Smooth muscle cell (in vitro differentiated cells): ENCODE data around the gene NHERF1. TPM values are rescaled to one million over a fixed set of nuclear protein-coding genes. Genes with fewer than 3 reads are reported as not detected.
A peak's percentile ranks its signal among the peaks of the same experiment; 100 is the strongest.

Experiments used
- DNase-seq: peaks from one replicate; lab custom pipeline; 2025; ENCODE audit not compliant: unreplicated experiment; lab: John Stamatoyannopoulos, UW
- H2AFZ ChIP-seq: fragments of 200-600 bp; sonication (generic); 2 replicates; pipeline ENCODE4 v1.6.0; 2016; ENCODE audit warnings: antibody characterized with exemption, low read depth, mild to moderate bottlenecking
- H3F3A ChIP-seq: fragments of 200-600 bp; sonication (generic); 2 replicates; pipeline ENCODE4 v1.6.0; 2017; ENCODE audit warnings: antibody characterized with exemption, low read depth
- H3K27ac ChIP-seq: fragments of 200-600 bp; sonication (generic); 2 replicates; pipeline ENCODE4 v1.5.1; 2016; ENCODE audit warnings: low read depth, mild to moderate bottlenecking
- H3K27me3 ChIP-seq: fragments of 200-600 bp; sonication (generic); 2 replicates; pipeline ENCODE4 v1.6.1; 2016; ENCODE audit warnings: low read depth, mild to moderate bottlenecking
- H3K36me3 ChIP-seq: fragments of 200-600 bp; sonication (generic); 2 replicates; pipeline ENCODE4 v1.5.1; 2016; ENCODE audit warnings: low read depth
- H3K4me1 ChIP-seq: fragments of 200-600 bp; sonication (generic); 2 replicates; pipeline ENCODE4 v1.5.1; 2016; ENCODE audit warnings: low read depth
- H3K4me2 ChIP-seq: fragments of 200-600 bp; sonication (generic); 2 replicates; pipeline ENCODE4 v1.6.0; 2016; ENCODE audit warnings: mild to moderate bottlenecking
- H3K4me3 ChIP-seq: fragments of 200-600 bp; sonication (generic); 2 replicates; pipeline ENCODE4 v1.5.1; 2016; ENCODE audit warnings: mild to moderate bottlenecking
- H3K79me2 ChIP-seq: fragments of 200-600 bp; sonication (generic); 2 replicates; pipeline ENCODE4 v1.6.0; 2016; ENCODE audit warnings: low read depth, mild to moderate bottlenecking
- H3K9ac ChIP-seq: fragments of 200-600 bp; sonication (generic); 2 replicates; pipeline ENCODE4 v1.6.0; 2016; ENCODE audit warnings: low read depth
- H3K9me3 ChIP-seq: fragments of 200-600 bp; sonication (generic); replicated peaks from 2 replicates; pipeline ENCODE4 v1.5.1; 2016; ENCODE audit warnings: low read depth
- H4K20me1 ChIP-seq: fragments of 200-600 bp; sonication (generic); 2 replicates; pipeline ENCODE4 v1.6.0; 2016; ENCODE audit warnings: low read depth
- CTCF ChIP-seq: fragments of 200-600 bp; sonication (generic); IDR thresholded peaks from 2 replicates; pipeline ENCODE4 v1.5.1; 2017; ENCODE audit warnings: borderline replicate concordance, mild to moderate bottlenecking, antibody characterized with exemption; ENCODE audit not compliant: insufficient read depth, poor library complexity, severe bottlenecking
- WGBS: methylation state at CpG from one replicate; pipeline ENCODE4 v1.1.7; 2016; ENCODE audit warnings: low lambda C conversion rate; 5-methylcytosine and 5-hydroxymethylcytosine counted together
- polyA plus RNA-seq: library from polyadenylated mRNA; unstranded; fragments of >200 nt; fragmentation: Nextera tagmentation; extraction: Ambion mirVana; gene quantifications from 2 replicates; pipeline ENCODE4 v1.2.1, GENCODE V29; 2016
- total RNA-seq: library from RNA; depleted of rRNA; stranded (reverse); fragments of >200 nt; gene quantifications from 2 replicates; pipeline ENCODE4 v1.2.3, GENCODE V29; 2014

NHERF1 gene
- total and polyA plus RNA-seq, 2 experiments from 2014 or later, result 23.2 to 31.9 TPM

- no peak for DNase-seq
- H3K4me1 ChIP-seq, result peaks cover 44% of the 10 kb centered on the region
Observed at GRCh38 chr17:74763565-74764387, 15.3 kb downstream of the NHERF1 start.

GRCh38 chr17:74764751-74765286 lies 16.4 kb downstream of the NHERF1 start:
- Histone ChIP-seq H3K27me3 (no peaks in the 10 kb centered on the region), H3K4me3 (no peak overlapping the region), H4K20me1 (no peaks in the 10 kb centered on the region), H3K9me3 (no peaks in the 10 kb centered on the region), H3K4me1 (peaks cover 34% of the 10 kb centered on the region), H3K9ac (no peak overlapping the region), H3F3A (no peaks in the 10 kb centered on the region), H3K27ac (no peak overlapping the region), H3K4me2 (no peak overlapping the region), H2AFZ (no peak overlapping the region), H3K79me2 (no peaks in the 10 kb centered on the region), H3K36me3 (no peaks in the 10 kb centered on the region)
- WGBS, result 90% methylated on average over 4 of the region's 4 CpGs
- DNase-seq, result no peak
- no peak for TF ChIP-seq CTCF

More at GRCh38 chr17:74763565-74764387, 15.3 kb downstream of the NHERF1 start:
- H3K79me2 ChIP-seq, result no peaks in the 10 kb centered on the region
- H2AFZ ChIP-seq, result no peak overlapping the region
- no peak overlapping the region for H3K27ac ChIP-seq
- 51% methylated on average over 14 of the region's 16 CpGs for WGBS
- no peaks in the 10 kb centered on the region for H3F3A ChIP-seq
- H3K27me3 ChIP-seq, result no peaks in the 10 kb centered on the region
- H3K36me3 ChIP-seq, result no peaks in the 10 kb centered on the region
- no peaks in the 10 kb centered on the region for H4K20me1 ChIP-seq
- no peaks in the 10 kb centered on the region for H3K9me3 ChIP-seq
- H3K9ac ChIP-seq, result no peak overlapping the region
- TF ChIP-seq CTCF, result no peak
- H3K4me2 ChIP-seq, result peak overlapping the region; percentile 17
- peak overlapping the region; percentile 10 for H3K4me3 ChIP-seq

GRCh38 chr17:74766413-74766812 lies 18.0 kb downstream of the NHERF1 start:
- WGBS, result 83% methylated on average over 2 of the region's 2 CpGs
- Histone ChIP-seq H3K79me2 (no peaks in the 10 kb centered on the region), H3K4me2 (no peak overlapping the region), H3F3A (no peaks in the 10 kb centered on the region), H3K36me3 (no peaks in the 10 kb centered on the region), H3K27me3 (no peaks in the 10 kb centered on the region), H3K4me1 (peaks cover 19% of the 10 kb centered on the region), H3K4me3 (no peak overlapping the region), H2AFZ (no peak overlapping the region), H4K20me1 (peaks cover under 1% of the 10 kb centered on the region), H3K27ac (no peak overlapping the region), H3K9ac (no peak overlapping the region), H3K9me3 (no peaks in the 10 kb centered on the region)
- no peak for DNase-seq
- TF ChIP-seq CTCF, result no peak
